SJSA1 (cell line): ENCODE results near the gene TAPT1. TPM values are rescaled to one million over a fixed set of nuclear protein-coding genes. Genes with fewer than 3 reads are reported as not detected.

Experiments used
- DNase-seq, 2 experiments: peaks; one replicate each; pipeline ENCODE4 v3.0.0-alpha.2; 2015 to 2020; ENCODE audit warnings: low spot score in 2 of 2, low read depth in 1 of 2
- H3K27ac ChIP-seq: fragments of 250-450 bp; sonication (Bioruptor Pico); 2 replicates; pipeline ENCODE4 v1.5.1; 2020; ENCODE audit warnings: mild to moderate bottlenecking, moderate library complexity
- H3K27me3 ChIP-seq: fragments of 250-450 bp; sonication (Bioruptor Pico); replicated peaks from 2 replicates; pipeline ENCODE4 v1.5.1; 2020; ENCODE audit warnings: mild to moderate bottlenecking, moderate library complexity
- H3K36me3 ChIP-seq: fragments of 250-450 bp; sonication (Bioruptor Pico); 2 replicates; pipeline ENCODE4 v1.5.1; 2020; ENCODE audit warnings: mild to moderate bottlenecking
- H3K4me1 ChIP-seq: fragments of 250-450 bp; sonication (Bioruptor Pico); replicated peaks from 2 replicates; pipeline ENCODE4 v1.6.1; 2021; ENCODE audit warnings: mild to moderate bottlenecking
- H3K4me3 ChIP-seq: fragments of 250-450 bp; sonication (Bioruptor Pico); 2 replicates; pipeline ENCODE4 v1.5.1; 2020; ENCODE audit warnings: mild to moderate bottlenecking
- H3K9me3 ChIP-seq: fragments of 250-450 bp; sonication (Bioruptor Pico); replicated peaks from 2 replicates; pipeline ENCODE4 v1.5.1; 2020; ENCODE audit warnings: mild to moderate bottlenecking
- total RNA-seq: library from RNA; depleted of rRNA; stranded (reverse); fragments of >200 nt; shearing (Covaris generic); gene quantifications from 2 replicates; pipeline ENCODE4 v1.2.3, GENCODE V29; 2014; rRNA removed

The TAPT1 gene
- total RNA-seq, 1 experiment from 2014 or later = 8.9 TPM

DNA sequence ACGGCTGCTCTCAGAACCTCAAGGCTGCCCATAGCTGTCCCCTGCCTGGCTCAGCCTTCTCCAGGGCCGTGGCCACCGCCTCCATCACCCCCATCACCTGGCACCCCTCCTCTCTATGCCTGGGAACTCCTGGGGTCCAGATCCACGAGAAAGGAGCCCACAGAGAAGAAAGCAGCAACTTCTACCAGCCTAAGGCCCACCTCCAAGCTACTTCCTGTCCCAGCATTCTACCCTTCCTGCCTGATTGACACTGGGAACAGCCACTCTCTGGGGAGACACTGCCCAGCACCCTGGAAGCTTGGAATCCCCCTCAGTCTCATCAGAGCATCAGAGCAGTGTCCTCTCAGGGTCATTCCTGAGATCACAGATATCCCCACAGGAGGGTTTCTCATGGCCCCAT lies 105.6 kb downstream of the TAPT1 start:
- DNase-seq = no peak
- H3K4me3 ChIP-seq = no peak overlapping the region
- no peaks in the 10 kb centered on the region for H3K36me3 ChIP-seq
- H3K27me3 ChIP-seq = no peaks in the 10 kb centered on the region
- no peak overlapping the region for H3K27ac ChIP-seq
- no peaks in the 10 kb centered on the region for H3K9me3 ChIP-seq
- no peaks in the 10 kb centered on the region for H3K4me1 ChIP-seq

DNA sequence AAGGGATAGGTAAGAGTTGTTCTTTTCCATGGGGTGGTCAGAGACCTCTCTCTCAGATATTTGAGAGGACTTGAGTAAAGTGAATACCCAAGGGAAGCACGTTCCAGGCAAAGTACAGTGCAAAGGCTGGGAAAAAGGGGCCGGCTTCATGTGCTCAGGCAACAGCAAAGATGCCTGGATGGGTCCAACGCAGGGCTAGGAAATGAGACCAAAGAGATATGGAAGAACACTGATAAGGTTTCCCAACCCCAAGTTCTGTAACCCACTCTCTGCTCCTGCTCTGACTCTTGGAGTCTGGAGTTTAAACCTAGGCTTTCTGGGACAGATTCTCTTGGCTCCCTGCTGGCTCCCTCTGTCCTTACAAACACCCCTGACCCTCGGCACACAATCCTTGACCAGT lies 106.3 kb downstream of the TAPT1 start:
- Histone ChIP-seq H3K4me3 (no peak overlapping the region), H3K9me3 (no peaks in the 10 kb centered on the region), H3K4me1 (no peaks in the 10 kb centered on the region), H3K27ac (no peak overlapping the region), H3K27me3 (no peaks in the 10 kb centered on the region), H3K36me3 (no peaks in the 10 kb centered on the region)
- DNase-seq = no peak

DNA sequence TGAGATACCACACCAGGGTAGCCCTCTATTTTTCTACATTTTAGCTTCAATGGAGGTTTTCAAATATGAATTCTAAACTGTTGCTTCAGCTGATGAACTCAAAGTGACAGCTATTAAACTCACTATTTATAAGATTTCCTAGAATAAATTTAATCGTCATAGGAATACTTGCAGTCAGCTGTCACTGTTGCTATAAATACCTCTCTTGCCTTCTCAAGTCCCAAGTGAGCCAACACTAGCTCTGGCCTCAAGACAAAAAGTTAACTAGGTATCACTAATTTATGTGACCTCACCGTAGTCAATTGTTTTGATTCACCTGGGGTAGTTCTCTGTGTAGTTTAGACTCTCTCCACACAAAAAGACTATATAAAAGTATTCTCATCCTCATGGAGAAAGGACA lies 108.2 kb downstream of the TAPT1 start:
- Histone ChIP-seq H3K27ac (no peak overlapping the region), H3K9me3 (no peaks in the 10 kb centered on the region)
- no peak for DNase-seq

DNA sequence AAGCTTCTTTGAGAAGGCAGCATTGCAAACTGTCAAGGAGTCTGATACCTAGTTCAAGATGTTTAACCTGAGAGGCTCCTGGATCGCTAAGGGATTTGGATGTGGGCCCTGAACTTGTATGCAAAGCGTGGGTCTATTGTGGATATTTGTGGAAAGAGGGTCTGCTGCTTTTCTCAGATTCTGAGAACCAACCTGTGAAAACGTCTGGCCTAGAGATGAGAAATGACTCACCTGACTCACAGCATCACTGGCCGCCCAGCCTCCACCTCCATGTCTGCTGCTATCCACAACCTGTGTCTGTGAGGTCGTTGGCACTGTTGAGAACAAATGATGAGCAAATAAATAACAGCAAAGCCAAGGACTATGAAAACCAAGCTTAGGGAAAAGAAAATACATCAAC lies 109.1 kb downstream of the TAPT1 start:
- no peak overlapping the region for H3K27ac ChIP-seq
- no peak for DNase-seq
- no peaks in the 10 kb centered on the region for H3K27me3 ChIP-seq
- H3K9me3 ChIP-seq = no peaks in the 10 kb centered on the region
- no peak overlapping the region for H3K4me3 ChIP-seq
- H3K4me1 ChIP-seq = no peaks in the 10 kb centered on the region
- no peaks in the 10 kb centered on the region for H3K36me3 ChIP-seq

More for the DNA sequence above, 108.2 kb downstream of the TAPT1 start:
- no peak overlapping the region for H3K4me3 ChIP-seq
- H3K36me3 ChIP-seq = no peaks in the 10 kb centered on the region
- no peaks in the 10 kb centered on the region for H3K4me1 ChIP-seq
- no peaks in the 10 kb centered on the region for H3K27me3 ChIP-seq

- no peaks in the 10 kb centered on the region for H3K27me3 ChIP-seq
- H3K36me3 ChIP-seq = no peaks in the 10 kb centered on the region
- no peaks in the 10 kb centered on the region for H3K4me1 ChIP-seq
- no peak overlapping the region for H3K27ac ChIP-seq
- no peak for DNase-seq
- no peak overlapping the region for H3K4me3 ChIP-seq
- H3K9me3 ChIP-seq = no peaks in the 10 kb centered on the region
Measured at GRCh38 chr4:16116493-16116990, 109.7 kb downstream of the TAPT1 start.

GRCh38 chr4:16116019-16116418 lies 110.3 kb downstream of the TAPT1 start:
- Histone ChIP-seq H3K36me3 (no peaks in the 10 kb centered on the region), H3K27me3 (no peaks in the 10 kb centered on the region), H3K4me3 (no peak overlapping the region), H3K9me3 (no peaks in the 10 kb centered on the region), H3K27ac (no peak overlapping the region), H3K4me1 (no peaks in the 10 kb centered on the region)
- DNase-seq = no peak

GRCh38 chr4:16114546-16114945 lies 111.7 kb downstream of the TAPT1 start:
- DNase-seq = no peak
- no peaks in the 10 kb centered on the region for H3K4me1 ChIP-seq
- no peaks in the 10 kb centered on the region for H3K27me3 ChIP-seq
- H3K9me3 ChIP-seq = no peaks in the 10 kb centered on the region
- no peak overlapping the region for H3K4me3 ChIP-seq
- no peaks in the 10 kb centered on the region for H3K36me3 ChIP-seq
- H3K27ac ChIP-seq = no peak overlapping the region

DNA sequence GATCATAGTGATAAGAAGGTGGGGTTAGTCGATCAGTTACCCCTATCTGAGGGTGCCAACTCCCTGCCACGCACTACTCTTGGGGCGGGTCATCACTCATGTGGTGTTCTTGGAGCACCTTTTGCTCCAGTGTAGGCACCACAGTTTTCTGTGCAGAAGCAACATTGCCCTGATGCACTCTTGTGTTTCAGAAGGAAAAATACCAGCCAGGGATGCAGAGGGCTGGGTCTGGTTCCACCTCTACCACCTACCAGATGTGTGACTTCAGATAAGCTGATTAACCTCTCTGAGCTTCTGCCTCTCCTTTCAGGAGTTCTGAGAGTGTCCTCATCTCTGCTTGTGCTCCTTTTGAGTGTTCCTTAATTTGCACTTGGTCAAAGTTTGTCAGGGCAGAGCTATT lies 112.5 kb downstream of the TAPT1 start:
- Histone ChIP-seq H3K36me3 (no peaks in the 10 kb centered on the region), H3K4me3 (no peak overlapping the region), H3K9me3 (no peaks in the 10 kb centered on the region), H3K27me3 (no peaks in the 10 kb centered on the region), H3K27ac (no peak overlapping the region), H3K4me1 (no peaks in the 10 kb centered on the region)
- DNase-seq = no peak

DNA sequence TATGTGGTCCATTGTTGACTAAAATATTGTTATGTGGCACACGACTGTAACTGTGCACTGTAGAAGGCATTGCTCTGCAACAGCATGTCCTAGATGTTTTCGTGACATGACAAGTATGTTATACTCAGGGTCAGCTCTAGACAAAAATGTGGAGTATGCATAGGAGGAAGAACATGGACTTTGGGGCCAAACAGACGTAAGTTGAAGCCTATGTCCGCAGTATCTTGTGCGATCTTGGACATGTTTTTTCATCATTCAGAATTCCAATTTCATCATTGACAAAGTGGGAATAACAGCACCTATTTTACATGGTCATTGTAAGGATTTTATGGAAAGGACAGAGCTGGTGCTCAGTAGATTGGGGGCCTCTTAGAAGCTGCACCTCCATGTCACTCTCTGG lies 114.7 kb downstream of the TAPT1 start:
- DNase-seq = no peak
- H3K36me3 ChIP-seq = no peaks in the 10 kb centered on the region
- no peaks in the 10 kb centered on the region for H3K4me1 ChIP-seq
- H3K27ac ChIP-seq = no peak overlapping the region
- H3K27me3 ChIP-seq = no peaks in the 10 kb centered on the region
- H3K9me3 ChIP-seq = no peaks in the 10 kb centered on the region
- no peak overlapping the region for H3K4me3 ChIP-seq

- no peak for DNase-seq
- H3K36me3 ChIP-seq = no peaks in the 10 kb centered on the region
- H3K4me1 ChIP-seq = no peaks in the 10 kb centered on the region
- H3K27me3 ChIP-seq = no peaks in the 10 kb centered on the region
- H3K9me3 ChIP-seq = no peaks in the 10 kb centered on the region
- no peak overlapping the region for H3K4me3 ChIP-seq
- H3K27ac ChIP-seq = no peak overlapping the region
Measured at GRCh38 chr4:16110661-16111290, 115.5 kb downstream of the TAPT1 start.

Other genes with a start within 250 kb of the TAPT1 start
- gene PROM1, start 142.4 kb downstream of the TAPT1 start, total RNA-seq = 0.47 TPM in 1 of 2 replicates, not detected in the other